ENCODE measurements around the gene TEN1.

The TEN1 gene

GRCh38 chr17:76023900-76024237, 44.8 kb downstream of the TEN1 start:
- no peak for TF ChIP-seq EZH2 (optimal IDR thresholded peaks at IDR 0.05; ENCODE audit: low read depth, low read length)
- no peak for TF ChIP-seq CTCF (IDR thresholded peaks at IDR 0.05; ENCODE audit: low read length)
- TF ChIP-seq EZH2phosphoT487 (IDR thresholded peaks at IDR 0.05; ENCODE audit: low read length): no peak
- no peaks in the 10 kb centered on the region for H3K9me3 ChIP-seq (replicated peaks; ENCODE audit: insufficient read depth, low read length)
- no peaks in the 10 kb centered on the region for H3K79me2 ChIP-seq (ENCODE audit: low read length)
- DNase-seq: no peak
- no peaks in the 10 kb centered on the region for H3K4me1 ChIP-seq (ENCODE audit: low read length)
- H3K27ac ChIP-seq (ENCODE audit: low read length): no peak overlapping the region
- H3K9me2 ChIP-seq (replicated peaks; ENCODE audit: insufficient read depth, low read length): no peaks in the 10 kb centered on the region
- no peak overlapping the region for H3K4me2 ChIP-seq (ENCODE audit: low read depth, low read length)
- H3K9ac ChIP-seq (ENCODE audit: low read length): no peak overlapping the region
- H4K20me1 ChIP-seq (ENCODE audit: insufficient read depth, low read length): no peaks in the 10 kb centered on the region
- no peak overlapping the region for H2AFZ ChIP-seq (ENCODE audit: low read length)
- H3F3A ChIP-seq (ENCODE audit: insufficient read depth, low read length): no peaks in the 10 kb centered on the region
- H3K4me3 ChIP-seq (ENCODE audit: low read length): no peak overlapping the region
- no peaks in the 10 kb centered on the region for H3K36me3 ChIP-seq (replicated peaks; ENCODE audit: insufficient read depth, low read length)
- peaks cover 16% of the 10 kb centered on the region; the same call in 1 of the 2 replicates for H3K27me3 ChIP-seq (replicated peaks; ENCODE audit: insufficient read depth, low read length)

DNA sequence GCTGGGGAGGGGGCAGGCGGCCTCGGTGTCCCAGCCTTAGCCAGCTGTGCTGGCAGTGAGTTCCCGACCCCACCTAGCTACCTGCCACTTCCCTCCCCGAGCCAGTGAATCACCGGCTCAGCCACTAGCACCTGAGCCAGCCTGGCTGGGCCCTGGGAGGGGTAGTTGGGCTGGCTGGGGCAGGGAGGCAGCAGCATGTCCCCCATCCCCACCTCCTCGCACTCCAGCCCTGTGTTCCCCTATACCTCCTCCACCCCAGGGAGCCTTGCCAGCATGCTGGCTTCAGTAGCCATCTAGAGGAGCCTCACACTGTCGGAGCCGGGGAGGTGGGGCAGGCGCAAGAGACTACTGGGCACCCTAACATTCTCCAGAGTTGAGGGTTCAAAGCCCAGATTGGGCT, 45.3 kb downstream of the TEN1 start:
- Histone ChIP-seq H3F3A (ENCODE audit: insufficient read depth, low read length) (no peaks in the 10 kb centered on the region), H3K9me2 (replicated peaks; ENCODE audit: insufficient read depth, low read length) (no peaks in the 10 kb centered on the region), H3K79me2 (ENCODE audit: low read length) (no peaks in the 10 kb centered on the region), H3K27ac (ENCODE audit: low read length) (no peak overlapping the region), H3K4me2 (ENCODE audit: low read depth, low read length) (no peak overlapping the region), H3K9ac (ENCODE audit: low read length) (no peak overlapping the region), H2AFZ (ENCODE audit: low read length) (no peak overlapping the region), H3K4me3 (ENCODE audit: low read length) (no peak overlapping the region), H3K36me3 (replicated peaks; ENCODE audit: insufficient read depth, low read length) (no peaks in the 10 kb centered on the region), H3K4me1 (ENCODE audit: low read length) (no peaks in the 10 kb centered on the region), H3K27me3 (replicated peaks; ENCODE audit: insufficient read depth, low read length) (peaks cover 16% of the 10 kb centered on the region; the same call in 1 of the 2 replicates), H4K20me1 (ENCODE audit: insufficient read depth, low read length) (no peaks in the 10 kb centered on the region), H3K9me3 (replicated peaks; ENCODE audit: insufficient read depth, low read length) (no peaks in the 10 kb centered on the region)
- no peak for DNase-seq
- no peak for TF ChIP-seq EZH2phosphoT487 (IDR thresholded peaks at IDR 0.05; ENCODE audit: low read length)
- no peak for TF ChIP-seq EZH2 (optimal IDR thresholded peaks at IDR 0.05; ENCODE audit: low read depth, low read length)
- TF ChIP-seq CTCF (IDR thresholded peaks at IDR 0.05; ENCODE audit: low read length): no peak

DNA sequence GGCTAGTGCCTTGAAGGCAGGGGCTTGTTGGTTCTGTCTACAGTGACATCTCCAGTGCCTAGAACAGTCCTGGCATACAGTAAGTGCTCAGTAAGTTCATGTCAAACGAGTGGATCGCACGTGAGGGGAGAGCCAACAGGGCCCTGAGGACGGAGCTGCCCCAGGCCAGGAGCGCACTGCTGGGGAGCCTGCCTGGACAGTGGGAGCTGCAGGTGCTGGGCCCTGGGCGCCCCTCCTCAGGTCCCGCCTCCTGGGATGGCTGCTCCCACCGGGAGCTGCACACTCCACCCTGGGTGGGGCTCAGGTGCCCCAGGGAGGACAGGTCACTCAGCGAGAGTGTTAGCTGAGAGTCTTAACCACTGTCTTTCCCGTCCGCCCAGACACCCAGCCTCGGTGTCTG, 46.3 kb downstream of the TEN1 start:
- Histone ChIP-seq H3K27ac (ENCODE audit: low read length) (no peak overlapping the region), H3F3A (ENCODE audit: insufficient read depth, low read length) (no peaks in the 10 kb centered on the region), H3K36me3 (replicated peaks; ENCODE audit: insufficient read depth, low read length) (no peaks in the 10 kb centered on the region), H3K4me2 (ENCODE audit: low read depth, low read length) (no peak overlapping the region), H4K20me1 (ENCODE audit: insufficient read depth, low read length) (no peaks in the 10 kb centered on the region), H3K9ac (ENCODE audit: low read length) (no peak overlapping the region), H3K4me3 (ENCODE audit: low read length) (no peak overlapping the region), H3K4me1 (ENCODE audit: low read length) (no peaks in the 10 kb centered on the region), H3K9me2 (replicated peaks; ENCODE audit: insufficient read depth, low read length) (no peaks in the 10 kb centered on the region), H3K79me2 (ENCODE audit: low read length) (no peaks in the 10 kb centered on the region), H3K9me3 (replicated peaks; ENCODE audit: insufficient read depth, low read length) (no peaks in the 10 kb centered on the region), H2AFZ (ENCODE audit: low read length) (no peak overlapping the region), H3K27me3 (replicated peaks; ENCODE audit: insufficient read depth, low read length) (peaks cover 14% of the 10 kb centered on the region; the same call in 1 of the 2 replicates)
- TF ChIP-seq EZH2phosphoT487 (IDR thresholded peaks at IDR 0.05; ENCODE audit: low read length) (no peak), EZH2 (optimal IDR thresholded peaks at IDR 0.05; ENCODE audit: low read depth, low read length) (no peak), CTCF (IDR thresholded peaks at IDR 0.05; ENCODE audit: low read length) (no peak)
- no peak for DNase-seq

All from MM.1S (cell line).